GM19239 (cell line): Measurements from ENCODE around the gene TUB.
A peak's percentile ranks its signal among the peaks of the same experiment; 100 is the strongest.

Experiments
- DNase-seq: peaks from one replicate; pipeline ENCODE4 v3.0.0; 2011; ENCODE audit warnings: low spot score; ENCODE audit not compliant: insufficient read length
- FAIRE-seq: peaks from 2 replicates; lab custom pipeline; 2011; peaks lifted over from hg19 to GRCh38; lab: Jason Lieb, UNC

The TUB gene, protein sequence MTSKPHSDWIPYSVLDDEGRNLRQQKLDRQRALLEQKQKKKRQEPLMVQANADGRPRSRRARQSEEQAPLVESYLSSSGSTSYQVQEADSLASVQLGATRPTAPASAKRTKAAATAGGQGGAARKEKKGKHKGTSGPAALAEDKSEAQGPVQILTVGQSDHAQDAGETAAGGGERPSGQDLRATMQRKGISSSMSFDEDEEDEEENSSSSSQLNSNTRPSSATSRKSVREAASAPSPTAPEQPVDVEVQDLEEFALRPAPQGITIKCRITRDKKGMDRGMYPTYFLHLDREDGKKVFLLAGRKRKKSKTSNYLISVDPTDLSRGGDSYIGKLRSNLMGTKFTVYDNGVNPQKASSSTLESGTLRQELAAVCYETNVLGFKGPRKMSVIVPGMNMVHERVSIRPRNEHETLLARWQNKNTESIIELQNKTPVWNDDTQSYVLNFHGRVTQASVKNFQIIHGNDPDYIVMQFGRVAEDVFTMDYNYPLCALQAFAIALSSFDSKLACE

DNA sequence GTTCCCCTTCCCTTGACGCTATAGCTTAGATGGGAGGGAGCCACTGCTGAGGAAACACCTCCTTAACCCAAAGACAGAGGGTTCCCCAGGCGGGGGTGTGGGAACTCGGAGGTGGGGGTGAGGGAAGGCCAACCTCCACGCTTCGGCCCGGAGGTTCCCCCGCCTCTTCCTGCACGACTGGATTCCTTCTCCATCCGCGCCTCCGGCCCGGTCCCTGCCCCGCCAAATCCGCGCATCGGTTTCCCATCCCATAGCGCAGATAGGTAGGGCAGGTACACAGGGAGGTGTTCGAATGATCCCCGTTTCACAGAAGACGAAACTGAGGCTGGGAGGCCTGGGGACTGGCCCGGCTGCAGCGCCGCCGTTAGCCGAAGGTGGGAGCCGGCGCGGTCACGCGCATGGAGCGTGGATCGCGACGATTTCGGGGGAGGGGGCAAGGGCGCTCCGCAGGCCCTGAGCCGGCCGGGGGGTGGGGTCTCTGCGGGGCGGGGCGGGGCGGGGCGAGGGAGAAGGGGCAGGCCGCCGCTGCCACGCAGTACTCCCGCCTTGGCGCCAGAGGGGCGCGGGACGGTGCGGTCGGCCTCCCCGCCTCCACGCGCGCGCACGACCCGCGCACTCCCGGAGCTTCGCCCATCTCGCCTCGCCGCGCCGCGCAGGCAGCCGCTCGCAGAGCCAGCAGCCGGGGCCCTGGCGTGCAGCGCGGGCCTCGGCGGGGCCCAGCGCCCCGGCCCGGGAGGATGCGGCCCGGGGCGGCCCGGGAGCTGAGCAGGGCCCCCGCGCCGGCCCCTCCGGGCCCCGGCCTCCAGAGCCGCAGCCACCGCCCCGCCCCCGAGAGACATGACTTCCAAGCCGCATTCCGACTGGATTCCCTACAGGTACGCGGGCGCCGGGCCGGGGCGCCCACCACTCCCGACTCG lies at the start of gene TUB:
Gene TUB, plus strand, starts transcription at position 538 of the 917 bp plus-strand sequence. Its CDS starts 300 bp downstream, at position 838.
- no peak for DNase-seq
- FAIRE-seq, result no peak

DNA sequence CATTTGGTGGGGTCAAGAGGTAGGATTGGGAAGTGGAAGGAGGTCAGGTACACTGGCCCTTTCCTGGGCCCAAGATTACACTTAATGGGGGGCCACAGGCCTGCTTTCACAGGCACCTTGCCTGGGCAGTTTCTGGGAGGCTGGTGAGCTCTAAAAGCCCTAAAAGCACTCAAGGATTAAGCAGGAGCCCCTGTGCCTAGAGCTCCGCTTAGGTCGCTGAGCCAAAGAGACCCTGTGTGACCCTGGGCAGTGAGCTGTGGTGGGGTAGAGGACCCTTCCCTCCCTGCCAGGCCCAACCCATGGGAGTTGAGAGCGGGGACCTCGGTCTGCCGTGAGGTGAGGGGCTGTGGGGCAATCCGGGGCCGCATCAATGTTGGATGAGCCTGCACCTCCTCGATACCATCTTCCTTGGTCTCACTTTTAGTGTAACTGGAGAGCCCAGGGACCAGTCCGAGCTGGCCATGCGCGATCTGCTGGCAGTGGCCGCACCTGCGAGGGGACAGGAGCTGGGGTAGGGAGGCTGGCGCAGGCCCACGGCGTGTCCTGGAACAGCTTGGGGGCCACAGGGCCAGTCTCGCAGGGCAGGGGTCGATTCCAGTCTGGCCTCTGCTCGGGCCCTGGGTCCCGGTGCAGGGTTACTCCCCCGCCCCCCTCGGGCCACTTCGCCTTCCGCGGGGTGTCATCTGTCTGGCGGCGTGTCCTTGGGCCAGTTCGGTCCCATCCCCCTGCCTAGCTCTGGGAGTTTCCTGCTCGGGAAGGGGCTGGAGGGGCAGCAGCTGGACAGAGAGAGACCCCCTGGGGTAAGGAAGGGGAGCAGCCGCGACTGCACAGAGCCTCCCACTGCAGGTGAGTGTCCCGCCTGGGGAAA lies 49.5 kb upstream of the TUB start:
- DNase-seq (no peak), FAIRE-seq (no peak)

DNA sequence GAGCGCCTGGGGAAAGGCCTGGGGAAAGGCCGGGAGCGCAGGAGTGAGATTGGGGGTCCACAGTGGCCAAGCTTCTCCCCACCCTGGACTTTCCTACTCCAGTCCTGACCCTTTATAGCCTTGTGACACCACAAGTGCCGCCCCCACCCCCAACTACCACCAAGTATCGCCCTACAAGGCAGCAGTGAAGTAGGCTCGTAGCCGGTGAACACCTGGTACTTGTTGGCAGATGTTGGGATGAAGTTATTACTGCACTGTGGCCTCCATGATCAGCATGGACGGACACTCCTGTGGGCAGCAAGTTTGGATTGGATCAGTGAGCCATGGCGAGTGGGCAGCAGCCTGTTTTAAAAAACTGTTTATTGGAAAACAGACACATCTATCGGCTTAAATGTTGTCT lies 48.9 kb upstream of the TUB start:
- DNase-seq (no peak), FAIRE-seq (no peak)

DNA sequence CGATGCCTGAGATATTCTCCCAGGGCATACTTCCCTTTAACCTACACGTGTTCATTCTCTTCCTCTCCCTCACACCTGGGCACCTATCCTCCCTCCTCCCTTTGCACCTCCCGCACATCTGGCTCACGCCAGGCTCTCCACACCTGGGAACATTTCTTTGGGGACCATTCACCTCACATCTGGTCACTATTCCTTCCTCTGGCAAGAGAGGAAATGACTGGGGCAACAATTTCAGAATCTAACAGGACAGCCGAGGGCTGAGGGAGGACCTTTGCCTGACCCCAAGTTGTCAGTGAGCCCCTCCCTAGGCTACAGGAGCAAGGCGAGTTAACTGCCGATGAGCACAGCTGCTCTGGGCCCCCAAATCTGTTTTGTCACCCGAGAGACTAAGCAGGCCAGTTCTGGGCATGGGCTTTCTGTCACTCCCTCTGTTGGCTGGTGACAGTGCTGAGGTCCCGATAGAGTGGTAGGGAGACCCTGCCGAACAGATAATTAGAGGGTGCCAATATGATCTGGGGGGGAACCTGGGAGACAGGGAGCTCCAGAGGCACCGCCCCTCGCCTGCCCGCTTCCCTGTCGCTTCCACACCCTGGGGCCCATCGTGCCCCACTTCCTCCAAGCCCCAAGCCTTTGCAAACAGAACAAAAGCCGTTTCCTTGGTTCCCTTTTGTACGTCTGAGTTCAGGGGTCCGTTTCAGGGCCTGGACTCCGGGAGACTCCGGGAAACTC lies 48.3 kb upstream of the TUB start:
- FAIRE-seq, result no peak

DNA sequence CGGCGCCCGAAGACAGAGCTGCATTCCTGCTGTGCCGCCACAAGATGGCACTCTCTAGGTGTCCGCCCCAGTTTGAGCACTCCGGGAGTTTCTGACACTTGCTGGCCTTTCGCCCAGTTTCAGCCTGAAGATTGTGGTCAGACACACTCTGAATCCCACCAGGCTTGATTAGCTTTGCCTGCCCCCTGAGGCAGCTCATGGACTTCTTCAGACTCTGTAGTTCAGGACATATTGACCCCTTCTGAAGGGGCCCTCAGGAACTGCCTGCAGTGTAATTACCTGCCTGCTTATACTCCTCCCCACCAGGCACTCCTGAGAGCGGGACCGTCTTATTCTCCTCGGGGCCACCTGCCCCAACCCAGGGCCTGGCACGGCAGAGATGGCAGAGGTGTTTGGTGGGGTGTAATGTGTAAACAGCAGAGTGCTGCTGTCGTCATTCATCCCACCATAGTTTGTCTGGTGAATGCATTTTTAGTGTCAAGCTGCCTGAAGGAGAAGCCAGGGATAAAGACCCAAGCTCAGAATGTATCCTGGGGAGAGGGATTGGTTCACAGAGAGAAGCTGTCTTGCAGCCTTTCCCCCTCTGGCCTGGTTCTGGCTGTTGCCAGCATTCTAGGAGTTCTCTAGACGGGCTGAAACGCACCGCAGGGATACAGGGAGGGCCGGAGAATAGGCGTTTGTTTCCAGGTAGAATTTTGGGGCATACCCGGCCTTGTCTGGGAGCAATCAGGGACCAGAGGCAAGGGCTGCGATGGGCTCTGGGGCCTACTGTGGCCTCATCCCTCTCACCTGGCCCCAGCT lies 47.5 kb upstream of the TUB start:
- DNase-seq, result peak; percentile 73
- FAIRE-seq, result peak; percentile 77

More for the DNA sequence above, 48.3 kb upstream of the TUB start:
- DNase-seq, result no peak

DNA sequence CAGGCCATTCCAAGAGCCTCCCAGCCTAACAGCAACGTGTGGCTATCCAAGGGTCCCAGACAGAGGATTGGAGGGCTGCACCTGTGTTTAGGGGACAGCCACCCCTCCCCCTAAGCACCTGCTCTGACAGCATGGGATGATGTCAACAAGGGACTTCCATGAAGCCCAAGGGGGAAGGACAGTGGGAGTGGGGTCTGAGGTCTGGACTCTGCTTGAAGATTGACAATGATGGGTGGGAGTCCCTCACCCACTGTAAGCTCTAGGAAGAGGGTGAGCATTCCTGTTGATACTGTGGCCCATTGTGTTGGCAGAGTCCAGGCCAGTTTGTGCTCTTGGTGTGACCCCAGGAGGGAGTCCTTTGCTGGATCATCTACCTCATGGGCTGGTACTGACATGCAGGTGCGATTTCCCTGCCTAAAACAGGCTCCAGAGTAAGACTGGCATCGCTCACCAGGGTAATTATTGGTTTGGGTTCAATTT lies 46.9 kb upstream of the TUB start:
- no peak for FAIRE-seq
- no peak for DNase-seq

DNA sequence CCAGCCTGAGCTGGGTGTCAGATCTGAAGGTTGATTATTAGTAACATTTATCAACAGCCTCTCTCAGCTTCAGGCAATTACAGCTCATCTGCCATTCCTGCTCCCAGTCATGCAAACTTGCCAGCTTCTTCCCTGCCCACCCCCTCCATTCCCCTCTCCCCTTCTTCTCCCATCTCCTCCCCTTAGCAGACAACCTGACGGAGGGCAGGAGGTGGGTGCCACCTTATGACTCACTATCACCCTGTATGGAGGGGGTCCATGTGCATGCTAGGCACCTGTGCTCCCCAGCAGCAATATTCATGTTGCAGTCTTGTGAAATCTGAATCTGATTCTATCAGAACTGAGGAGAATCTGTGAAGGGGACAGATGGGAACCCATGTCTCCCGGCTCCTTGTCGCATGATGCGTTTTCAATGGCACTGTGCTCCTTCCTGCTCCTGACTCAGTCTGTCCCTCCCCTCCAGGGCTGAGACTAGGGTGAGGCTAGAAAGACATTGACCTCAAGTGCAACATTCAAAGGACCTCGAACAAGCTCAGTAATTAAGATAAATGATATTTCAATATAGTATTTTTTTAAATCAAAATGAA lies 46.3 kb upstream of the TUB start:
- DNase-seq (no peak), FAIRE-seq (no peak)

DNA sequence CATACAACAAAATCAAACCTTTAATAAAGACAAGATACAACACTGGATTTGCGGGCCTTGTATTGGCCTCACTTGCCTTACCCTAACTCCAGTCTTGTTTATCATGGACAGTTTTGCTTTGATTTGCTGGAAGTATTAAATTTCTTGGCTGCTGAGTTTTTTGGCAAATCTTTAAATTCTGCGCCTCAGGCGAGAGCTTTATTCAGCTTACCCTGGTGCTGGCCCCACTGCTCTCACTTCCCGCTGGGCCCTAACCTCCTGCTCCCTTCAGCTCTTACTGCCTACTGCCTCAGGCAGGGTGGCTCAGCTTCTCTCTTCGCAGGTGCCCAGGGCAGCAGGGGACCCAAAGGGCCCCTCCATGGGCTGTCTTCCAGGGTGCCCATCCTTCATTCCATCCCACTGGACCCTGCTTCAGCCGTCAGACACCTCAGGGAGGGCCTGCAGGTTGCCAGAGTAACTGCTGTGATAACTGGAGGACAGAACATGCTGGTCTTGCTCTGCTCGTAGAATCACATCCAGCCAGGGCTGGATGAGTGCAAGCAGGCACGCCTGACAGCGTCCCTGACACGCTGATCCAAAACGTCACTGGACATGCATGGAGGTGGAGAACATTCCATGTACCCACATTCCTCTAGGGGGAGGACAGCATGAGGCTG lies 45.7 kb upstream of the TUB start:
- DNase-seq (no peak), FAIRE-seq (no peak)

DNA sequence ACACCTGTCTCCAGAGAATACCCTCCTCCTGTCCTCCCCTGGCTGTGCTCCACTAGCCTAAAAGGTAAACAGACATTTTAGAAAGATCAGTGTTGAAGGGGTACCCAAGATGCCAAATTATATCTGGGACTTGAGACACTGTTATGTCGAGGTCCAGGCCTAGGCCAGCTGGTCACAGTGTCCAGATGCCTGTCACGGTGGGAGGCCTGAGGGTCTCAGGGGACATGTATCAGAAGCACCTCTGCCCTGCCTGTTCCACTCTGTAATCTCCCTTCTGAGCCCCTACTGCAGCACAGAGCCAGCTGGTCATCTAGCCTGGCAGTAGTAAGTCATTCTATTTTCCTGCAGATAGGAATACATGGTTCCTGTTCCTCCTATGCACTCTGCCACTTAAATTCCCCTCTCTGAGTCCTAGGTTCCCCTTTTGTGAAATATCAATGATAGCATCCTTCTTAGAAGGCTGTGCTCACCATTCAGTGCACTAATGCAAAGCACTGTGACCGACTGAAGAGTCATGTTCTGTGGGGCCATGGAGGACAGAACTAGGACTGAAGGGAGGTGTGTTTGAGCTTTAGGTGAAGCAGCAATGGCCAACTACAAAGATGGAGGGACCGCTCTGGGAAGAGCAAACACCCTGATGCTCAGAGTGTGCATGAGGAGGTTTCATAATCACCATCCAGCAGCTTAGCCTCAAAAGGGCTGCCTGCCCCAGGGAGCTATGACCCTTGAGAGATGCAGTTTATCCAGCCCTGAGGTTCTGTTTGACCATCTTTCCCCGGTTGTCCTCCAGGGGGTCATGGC lies 44.8 kb upstream of the TUB start:
- DNase-seq, result no peak
- no peak for FAIRE-seq

DNA sequence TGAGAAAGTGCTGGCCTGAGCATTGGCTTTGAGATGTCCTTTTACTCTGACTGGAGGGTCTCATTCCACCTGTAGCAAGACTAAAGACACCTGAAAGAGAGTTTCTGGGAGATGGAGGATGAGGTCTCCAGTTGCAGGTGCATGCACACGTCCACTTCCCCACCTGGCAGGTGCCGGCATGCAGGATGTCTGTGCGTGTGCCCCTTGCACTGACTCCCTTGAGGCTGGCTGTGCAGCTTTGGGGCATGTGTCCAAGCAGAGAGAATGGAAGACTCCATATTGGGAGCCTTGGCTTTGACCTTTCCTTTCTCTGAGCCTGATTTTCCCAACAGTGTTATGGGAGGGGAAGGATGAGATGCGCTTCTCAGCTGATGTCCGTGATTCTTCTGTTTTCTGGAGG lies 44.0 kb upstream of the TUB start:
- DNase-seq, result no peak
- FAIRE-seq, result no peak

DNA sequence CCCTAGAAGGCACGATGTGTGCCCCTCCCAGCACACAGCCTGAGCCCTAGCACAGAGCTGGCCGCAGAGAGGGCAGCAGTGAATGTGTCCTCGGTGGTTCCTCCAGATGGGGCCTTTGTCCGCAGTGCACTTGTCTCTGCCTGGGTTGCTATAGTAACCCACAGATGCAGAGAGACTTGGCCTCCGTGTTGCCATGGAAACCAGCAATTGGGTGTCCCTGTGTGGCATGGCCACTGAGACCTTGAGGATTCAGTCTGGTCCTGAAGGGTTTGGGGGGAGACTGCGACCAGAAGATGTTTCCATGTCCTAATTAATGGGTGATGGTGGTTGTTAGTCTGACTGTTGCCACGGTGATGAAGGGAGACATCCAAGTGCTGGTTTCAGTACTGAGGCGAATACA lies 42.6 kb upstream of the TUB start:
- DNase-seq (no peak), FAIRE-seq (no peak)

DNA sequence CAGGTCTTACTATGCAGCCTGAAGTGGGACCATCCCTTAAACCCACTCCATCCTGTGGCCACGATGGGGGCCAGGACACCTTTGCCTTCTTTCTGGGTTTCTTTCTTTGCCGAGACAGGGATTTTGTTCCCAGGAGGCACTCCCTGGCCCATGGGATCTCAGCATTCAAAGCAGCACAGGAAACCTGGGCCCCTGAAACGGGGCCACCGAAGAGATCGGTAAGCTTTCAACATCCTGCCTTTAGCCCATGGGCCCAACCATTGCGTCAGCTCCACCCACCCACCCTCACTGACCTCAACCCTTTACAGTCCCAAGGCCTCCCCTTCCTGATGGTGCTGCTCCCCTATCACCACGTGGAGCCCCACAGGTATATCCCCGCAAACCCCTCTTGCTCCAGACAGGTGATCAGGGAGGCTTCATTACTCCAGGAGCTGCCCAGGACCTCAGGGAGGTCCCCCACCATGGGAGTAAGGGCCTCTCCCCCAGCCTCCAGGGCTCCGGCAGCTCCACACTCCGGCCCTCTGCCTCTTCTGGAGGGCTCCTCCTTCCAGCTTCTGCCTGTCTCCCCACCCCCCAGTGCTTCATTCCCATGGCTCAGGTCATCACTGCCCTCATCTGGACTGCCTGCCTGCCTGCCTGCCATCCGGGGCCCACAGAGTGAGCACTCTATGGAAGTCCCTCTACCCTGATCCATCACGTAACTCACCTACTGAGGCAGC lies 42.0 kb upstream of the TUB start:
- DNase-seq (no peak), FAIRE-seq (no peak)

DNA sequence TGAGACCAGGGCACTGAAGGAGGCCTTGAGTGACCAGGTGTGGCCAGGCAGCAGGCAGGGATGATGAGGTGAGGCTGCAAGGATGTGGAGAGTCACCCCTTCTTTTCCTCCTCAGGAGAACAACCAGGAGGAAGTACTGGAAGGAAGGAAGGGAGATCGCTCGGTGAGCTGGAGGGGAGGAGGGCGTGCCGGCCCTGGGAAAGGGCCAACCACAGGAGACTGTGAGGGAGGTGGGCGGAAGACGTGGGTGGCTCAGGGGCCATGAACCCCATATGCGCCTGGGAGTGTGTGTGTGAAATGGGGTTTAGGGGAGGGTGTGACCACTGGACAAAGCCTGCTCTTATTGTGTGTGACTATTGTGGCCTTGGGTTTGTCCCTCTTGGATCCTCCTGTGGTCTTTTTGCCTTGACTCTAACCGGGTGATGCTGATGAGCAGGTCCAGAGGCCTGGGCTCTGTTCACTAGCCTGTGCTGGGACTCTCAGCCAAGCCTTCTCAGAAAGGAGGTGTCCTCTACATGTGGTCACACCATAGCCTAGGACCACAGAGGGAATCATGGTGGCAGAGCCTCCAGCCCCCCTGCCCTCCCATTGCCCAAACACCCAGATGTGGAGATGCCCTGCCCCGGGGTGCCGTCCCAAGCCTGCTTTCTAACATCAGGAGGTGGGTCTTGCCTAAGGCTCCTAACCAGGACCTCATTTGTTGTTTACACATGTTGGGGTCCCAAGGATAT lies 41.3 kb upstream of the TUB start:
- FAIRE-seq, result no peak

DNA sequence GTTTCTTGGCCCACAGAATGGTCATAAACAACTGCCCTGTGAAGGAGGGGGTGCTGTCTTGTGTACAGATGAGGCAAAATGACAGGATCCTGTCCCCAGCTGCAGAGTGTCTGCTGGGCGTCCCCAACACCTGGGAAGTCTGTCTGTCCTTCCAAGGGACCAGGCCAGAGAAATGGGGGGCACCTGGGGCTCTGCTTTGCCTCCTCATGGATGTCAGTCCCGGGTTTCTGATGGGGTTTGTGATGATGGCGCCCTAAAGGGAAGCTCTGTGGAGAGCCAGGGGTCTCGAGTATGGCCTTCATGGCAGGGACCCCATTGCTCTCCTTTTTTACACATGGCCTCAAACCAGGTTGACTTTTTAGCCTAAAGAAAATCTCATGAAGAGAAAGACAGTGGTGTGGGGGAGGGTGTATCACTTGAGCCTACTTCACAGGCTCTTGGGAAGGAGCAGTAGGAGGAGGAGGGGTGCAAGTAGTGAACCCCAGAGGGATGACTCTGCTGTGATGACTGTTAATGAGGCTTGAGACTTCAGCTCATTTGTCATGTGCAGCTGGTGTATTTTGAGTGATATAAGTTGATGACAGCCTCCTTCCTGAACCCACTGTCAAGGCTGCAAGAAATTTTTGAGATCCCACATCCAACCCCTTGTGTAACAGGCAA lies 40.6 kb upstream of the TUB start:
- no peak for FAIRE-seq
- DNase-seq, result no peak

More for the DNA sequence above, 41.3 kb upstream of the TUB start:
- no peak for DNase-seq

DNA sequence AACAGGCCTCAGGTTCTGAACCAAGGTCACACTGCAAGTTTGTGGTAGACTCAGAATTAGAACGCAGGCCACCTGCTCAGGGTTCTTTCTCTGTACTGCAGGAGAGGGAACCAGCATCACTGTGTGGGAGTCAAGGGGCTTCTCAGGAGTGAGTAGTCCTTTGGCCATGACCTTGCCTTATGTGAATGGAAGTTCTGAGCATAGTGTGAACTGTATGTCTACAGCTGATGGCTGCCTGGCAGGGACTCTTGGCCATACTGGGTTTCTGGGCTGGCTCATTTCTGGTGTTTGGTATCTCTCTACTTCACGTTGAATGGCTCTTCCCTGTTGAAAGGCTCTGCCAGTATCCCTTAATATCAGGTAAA lies 40.1 kb upstream of the TUB start:
- DNase-seq, result no peak
- no peak for FAIRE-seq
